Colonic mucosa (tissue), 4 donors: Measurements from ENCODE around the gene NUP62CL. TPM values are rescaled to one million over a fixed set of nuclear protein-coding genes. Genes with fewer than 3 reads are reported as not detected.
"Not testable (repeated sequence)": the region's sequence is repeated elsewhere in the genome, so short reads cannot be mapped to it uniquely, and the experiment has no call there.

Source experiments
- DNase-seq: peaks from one replicate; pipeline ENCODE4 v3.0.0-alpha.2; 2020
- H3K27ac ChIP-seq: fragments of 200-600 bp; one replicate; pipeline ENCODE4 v1.8.0; 2021
- H3K27me3 ChIP-seq: fragments of 200-600 bp; one replicate; pipeline ENCODE4 v1.8.0; 2021
- H3K36me3 ChIP-seq: fragments of 200-600 bp; one replicate; pipeline ENCODE4 v1.8.0; 2021
- H3K4me1 ChIP-seq: fragments of 200-600 bp; one replicate; pipeline ENCODE4 v1.8.0; 2021; ENCODE audit warnings: mild to moderate bottlenecking
- H3K4me3 ChIP-seq: fragments of 200-600 bp; one replicate; pipeline ENCODE4 v1.8.0; 2021
- H3K9ac ChIP-seq, 2 donors: one replicate each; pipeline ENCODE4 v1.7.0; 2013; ENCODE audit warnings: control low read depth in 2 of 2, low read depth in 2 of 2, low read length in 2 of 2
- H3K9me3 ChIP-seq: fragments of 200-600 bp; one replicate; pipeline ENCODE4 v1.8.0; 2021
- CTCF ChIP-seq: fragments of 200-600 bp; IDR thresholded peaks from one replicate; pipeline ENCODE4 v1.8.0; 2022; ENCODE audit warnings: antibody characterized with exemption, mild to moderate bottlenecking
- intact Hi-C: fragments of 100-400 bp; cut with DNase I; formaldehyde crosslinking; loops from one replicate; pipeline ENCODE4 v1.14.1; 2022
- total RNA-seq, 2 donors: library from RNA; stranded (reverse); fragmentation: NEBNext Ultra II Directional in 1 of 2; extraction: Animal tissue kit (Norgen Biotek cat#: 25700) in 1 of 2; gene quantifications; one replicate each; pipeline ENCODE4 v1.2.1, GENCODE V29; 2021
- donor health status: healthy.
- donor health status: DM: no; HTN: no; CAD: no.
- donor health status: DM: no; HTN: no; CAD: no.

The NUP62CL gene
- total RNA-seq, 2 donors from 2014 or later = 3.7 to 5.6 TPM

- H3K9ac ChIP-seq = no peak overlapping the region
- H3K27me3 ChIP-seq = no peaks in the 10 kb centered on the region
- H3K4me1 ChIP-seq = no peaks in the 10 kb centered on the region
- no peak overlapping the region for H3K4me3 ChIP-seq
- no peak for DNase-seq
- no peak for TF ChIP-seq CTCF
- H3K27ac ChIP-seq = no peak overlapping the region
- H3K36me3 ChIP-seq = no peaks in the 10 kb centered on the region
- H3K9me3 ChIP-seq = no peaks in the 10 kb centered on the region
- intact Hi-C loops = no loop called here
These were observed 8.9 kb downstream of the NUP62CL start for GRCh38 chrX:107197319-107197718.

DNA sequence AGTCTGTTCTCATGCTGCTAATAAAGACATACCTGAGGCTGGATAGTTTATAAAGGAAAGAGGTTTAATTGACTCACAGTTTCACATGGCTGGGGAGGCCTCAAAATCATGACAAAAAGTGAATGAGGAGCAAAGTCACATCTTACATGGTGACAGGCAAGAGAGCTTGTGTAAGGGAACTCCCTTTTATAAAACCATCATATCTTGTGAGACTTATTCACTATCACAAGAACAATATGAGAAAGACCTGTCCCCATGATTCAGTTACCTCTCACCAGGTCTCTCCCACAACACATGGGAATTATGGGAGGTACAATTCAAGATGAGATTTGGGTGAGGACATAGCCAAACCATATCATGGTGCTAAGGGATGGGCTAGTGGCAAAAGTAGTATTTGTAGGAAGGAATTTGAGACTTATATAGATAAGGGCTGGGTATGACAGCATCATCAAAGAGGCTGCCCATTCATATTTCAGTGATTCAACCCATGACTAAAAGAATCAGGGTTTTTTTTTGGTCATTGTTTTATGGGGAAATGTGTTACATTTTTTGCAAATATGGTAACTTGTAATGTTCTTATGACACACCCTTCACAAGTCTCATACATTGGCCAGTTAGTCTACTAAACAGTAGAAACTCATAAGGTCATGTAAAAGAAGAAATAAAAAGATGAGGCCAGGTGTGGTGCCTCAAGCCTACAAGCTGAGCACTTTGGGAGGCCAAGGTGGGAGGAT, 34.7 kb downstream of the NUP62CL start:
- no peak for TF ChIP-seq CTCF
- H3K36me3 ChIP-seq = no peaks in the 10 kb centered on the region
- no peaks in the 10 kb centered on the region for H3K4me1 ChIP-seq
- H3K27ac ChIP-seq = no peak overlapping the region
- intact Hi-C loops = no loop called here
- no peak overlapping the region for H3K9ac ChIP-seq
- H3K27me3 ChIP-seq = no peaks in the 10 kb centered on the region
- no peak for DNase-seq
- H3K9me3 ChIP-seq = no peaks in the 10 kb centered on the region
- H3K4me3 ChIP-seq = no peak overlapping the region

- intact Hi-C loops = no loop called here
- H3K27me3 ChIP-seq = no peaks in the 10 kb centered on the region
- no peaks in the 10 kb centered on the region for H3K4me1 ChIP-seq
- no peak for TF ChIP-seq CTCF
- no peak overlapping the region for H3K4me3 ChIP-seq
- no peaks in the 10 kb centered on the region for H3K36me3 ChIP-seq
- H3K27ac ChIP-seq = no peak overlapping the region
- no peak overlapping the region for H3K9ac ChIP-seq
- H3K9me3 ChIP-seq = no peaks in the 10 kb centered on the region
- DNase-seq = no peak
These were observed 37.5 kb downstream of the NUP62CL start for GRCh38 chrX:107168712-107169111.

DNA sequence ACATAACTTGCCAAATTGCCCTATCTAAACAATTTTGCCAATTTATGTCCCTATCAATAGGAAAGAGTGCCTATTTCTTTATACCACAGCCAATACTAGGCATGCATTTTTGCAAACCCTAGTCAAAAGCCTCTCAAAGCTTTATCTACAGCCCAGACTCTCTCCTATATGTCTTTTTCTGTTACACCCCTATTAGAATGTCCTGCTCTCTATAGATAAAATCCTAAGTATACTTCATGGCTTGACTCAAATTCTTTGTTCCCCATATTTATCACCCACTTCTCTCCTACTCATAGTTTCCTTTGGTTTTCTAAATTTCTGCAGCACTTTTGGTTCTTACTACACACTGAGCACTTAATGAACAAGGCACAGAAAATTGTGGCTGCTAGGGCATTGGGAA, 38.0 kb downstream of the NUP62CL start:
- Histone ChIP-seq H3K4me1 (no peaks in the 10 kb centered on the region), H3K27me3 (no peaks in the 10 kb centered on the region), H3K4me3 (no peak overlapping the region), H3K27ac (no peak overlapping the region), H3K9me3 (no peaks in the 10 kb centered on the region), H3K36me3 (no peaks in the 10 kb centered on the region), H3K9ac (no peak overlapping the region)
- DNase-seq = no peak
- TF ChIP-seq CTCF = no peak
- intact Hi-C loops = no loop called here

DNA sequence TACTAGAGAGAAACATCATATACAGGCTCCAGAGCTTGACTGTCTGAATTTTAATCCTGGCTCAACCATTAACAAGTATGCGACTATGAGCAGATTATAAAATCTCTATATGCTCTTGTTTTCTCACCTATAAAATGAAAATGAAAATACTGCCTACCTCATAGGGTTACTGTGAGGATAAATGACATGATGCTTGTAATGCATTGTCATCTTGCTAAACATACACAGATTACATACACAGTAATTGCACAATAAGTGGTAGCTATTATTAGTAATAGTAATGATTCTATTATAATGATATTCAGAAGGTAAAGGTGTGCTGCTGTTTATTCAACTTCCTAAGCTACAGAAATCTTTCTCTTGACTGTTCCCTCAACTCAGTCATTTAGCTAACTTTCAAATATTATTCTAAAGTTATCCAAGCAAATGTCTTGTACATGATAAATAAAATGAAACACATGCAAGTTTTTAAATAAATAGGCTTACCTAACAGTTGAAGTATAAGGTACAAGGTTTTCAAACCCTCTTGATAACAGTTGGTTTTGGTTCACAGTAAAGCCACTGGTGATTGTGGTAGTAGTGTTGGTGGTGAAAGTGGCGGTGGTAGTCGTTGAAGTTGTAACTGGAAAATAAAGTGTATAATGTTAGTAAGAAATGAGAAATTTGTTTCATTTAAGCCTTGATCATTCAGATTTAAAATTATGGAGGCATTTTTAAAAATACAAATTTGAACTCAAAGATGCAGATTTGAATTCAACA, 38.9 kb downstream of the NUP62CL start:
- Histone ChIP-seq H3K36me3 (no peaks in the 10 kb centered on the region), H3K9me3 (no peaks in the 10 kb centered on the region), H3K27me3 (no peaks in the 10 kb centered on the region), H3K4me3 (no peak overlapping the region), H3K4me1 (no peaks in the 10 kb centered on the region), H3K9ac (no peak overlapping the region), H3K27ac (no peak overlapping the region)
- intact Hi-C loops = no loop called here
- TF ChIP-seq CTCF = no peak
- DNase-seq = no peak

- intact Hi-C loops, H3K9me3 ChIP-seq, H3K27me3 ChIP-seq, H3K36me3 ChIP-seq, H3K9ac ChIP-seq, DNase-seq, H3K27ac ChIP-seq, H3K4me1 ChIP-seq, H3K4me3 ChIP-seq: not testable (repeated sequence)
These were observed 48.6 kb downstream of the NUP62CL start for GRCh38 chrX:107157618-107158017.

DNA sequence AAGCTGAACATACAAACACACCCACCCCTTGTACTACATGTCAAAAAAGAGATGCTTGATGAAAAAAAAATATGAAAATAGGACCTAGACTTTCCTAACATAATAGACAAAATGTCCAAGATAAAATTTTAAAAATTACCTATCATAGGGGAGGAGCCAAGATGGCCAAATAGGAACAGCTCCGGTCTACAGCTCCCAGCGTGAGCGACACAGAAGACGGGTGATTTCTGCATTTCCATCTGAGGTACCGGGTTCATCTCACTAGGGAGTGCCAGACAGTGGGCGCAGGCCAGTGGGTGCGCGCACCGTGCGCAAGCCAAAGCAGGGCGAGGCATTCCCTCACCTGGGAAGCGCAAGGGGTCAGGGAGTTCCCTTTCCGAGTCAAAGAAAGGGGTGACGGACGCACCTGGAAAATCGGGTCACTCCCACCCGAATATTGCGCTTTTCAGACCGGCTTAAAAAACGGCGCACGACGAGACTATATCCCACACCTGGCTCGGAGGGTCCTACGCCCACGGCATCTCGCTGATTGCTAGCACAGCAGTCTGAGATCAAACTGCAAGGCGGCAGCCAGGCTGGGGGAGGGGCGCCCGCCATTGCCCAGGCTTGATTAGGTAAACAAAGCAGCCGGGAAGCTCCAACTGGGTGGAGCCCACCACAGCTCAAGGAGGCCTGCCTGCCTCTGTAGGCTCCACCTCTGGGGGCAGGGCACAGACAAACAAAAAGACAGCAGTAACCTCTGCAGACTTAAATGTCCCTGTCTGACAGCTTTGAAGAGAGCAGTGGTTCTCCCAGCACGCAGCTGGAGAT, 50.4 kb downstream of the NUP62CL start:
- DNase-seq, H3K27me3 ChIP-seq, H3K36me3 ChIP-seq, H3K9me3 ChIP-seq, intact Hi-C loops, H3K9ac ChIP-seq, H3K27ac ChIP-seq, H3K4me1 ChIP-seq: not testable (repeated sequence)
- H3K4me3 ChIP-seq = peak overlapping the region; percentile 25
